Measurements from ENCODE around the gene USP32.

DNA sequence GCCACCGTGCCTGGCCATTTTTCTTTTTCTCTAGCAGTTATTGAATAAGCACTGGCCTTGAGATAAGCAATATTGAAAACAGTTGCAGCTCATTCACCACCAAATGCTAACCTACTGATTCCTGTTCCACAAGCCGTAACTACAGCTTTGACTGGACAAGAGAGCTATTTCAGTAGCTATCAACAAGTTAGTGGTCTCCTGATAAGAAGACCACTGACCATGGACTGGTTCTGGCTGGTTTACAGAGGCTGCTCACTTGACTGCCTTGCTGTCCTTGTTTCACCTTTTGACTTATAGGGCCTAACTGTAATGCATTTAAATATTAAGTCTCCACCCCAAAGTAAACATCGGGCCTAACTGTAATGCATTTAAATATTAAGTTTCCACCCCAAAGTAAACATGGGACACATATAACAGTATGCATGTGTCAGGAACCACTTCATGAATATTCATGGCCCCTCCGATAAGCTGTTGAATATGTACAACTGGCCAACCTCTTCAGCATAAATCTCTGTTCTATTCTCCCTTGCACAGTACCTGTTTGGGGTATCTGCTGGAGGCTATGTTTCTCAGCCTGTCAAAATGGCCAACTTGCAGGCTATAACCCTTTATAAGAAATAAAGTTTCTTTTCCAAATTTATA, 94.1 kb downstream of the USP32 start:
- TF ChIP-seq, protein P1, sequence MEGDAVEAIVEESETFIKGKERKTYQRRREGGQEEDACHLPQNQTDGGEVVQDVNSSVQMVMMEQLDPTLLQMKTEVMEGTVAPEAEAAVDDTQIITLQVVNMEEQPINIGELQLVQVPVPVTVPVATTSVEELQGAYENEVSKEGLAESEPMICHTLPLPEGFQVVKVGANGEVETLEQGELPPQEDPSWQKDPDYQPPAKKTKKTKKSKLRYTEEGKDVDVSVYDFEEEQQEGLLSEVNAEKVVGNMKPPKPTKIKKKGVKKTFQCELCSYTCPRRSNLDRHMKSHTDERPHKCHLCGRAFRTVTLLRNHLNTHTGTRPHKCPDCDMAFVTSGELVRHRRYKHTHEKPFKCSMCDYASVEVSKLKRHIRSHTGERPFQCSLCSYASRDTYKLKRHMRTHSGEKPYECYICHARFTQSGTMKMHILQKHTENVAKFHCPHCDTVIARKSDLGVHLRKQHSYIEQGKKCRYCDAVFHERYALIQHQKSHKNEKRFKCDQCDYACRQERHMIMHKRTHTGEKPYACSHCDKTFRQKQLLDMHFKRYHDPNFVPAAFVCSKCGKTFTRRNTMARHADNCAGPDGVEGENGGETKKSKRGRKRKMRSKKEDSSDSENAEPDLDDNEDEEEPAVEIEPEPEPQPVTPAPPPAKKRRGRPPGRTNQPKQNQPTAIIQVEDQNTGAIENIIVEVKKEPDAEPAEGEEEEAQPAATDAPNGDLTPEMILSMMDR (conservative IDR thresholded peaks at IDR 0.05; ENCODE audit: low read length) = no peak
- no peak for TF ChIP-seq EZH2phosphoT487 (IDR thresholded peaks at IDR 0.05; ENCODE audit: borderline replicate concordance)

Data from Loucy (cell line).